Loucy (cell line): ENCODE results near the gene IGSF21.

ENCODE experiments used
- H2AFZ ChIP-seq: fragments of 200-600 bp; sonication (generic); 2 replicates; pipeline ENCODE4 v1.6.0; 2016; ENCODE audit warnings: antibody characterized with exemption, mild to moderate bottlenecking, low read length, moderate library complexity
- H3F3A ChIP-seq: fragments of 200-600 bp; 2 replicates; pipeline ENCODE4 v1.6.0; 2016; ENCODE audit warnings: antibody characterized with exemption, low read depth, mild to moderate bottlenecking
- H3K27me3 ChIP-seq: fragments of 200-600 bp; sonication (generic); 2 replicates; pipeline ENCODE4 v1.6.1; 2014; ENCODE audit warnings: low read length, mild to moderate bottlenecking; ENCODE audit not compliant: insufficient read depth, poor library complexity, severe bottlenecking
- H3K36me3 ChIP-seq: fragments of 200-600 bp; sonication (generic); 2 replicates; pipeline ENCODE4 v1.6.1; 2016; ENCODE audit warnings: low read length; ENCODE audit not compliant: insufficient read depth
- H3K4me1 ChIP-seq: fragments of 200-600 bp; sonication (generic); 2 replicates; pipeline ENCODE4 v1.5.1; 2014; ENCODE audit warnings: low read length, mild to moderate bottlenecking; ENCODE audit not compliant: insufficient read depth, poor library complexity, severe bottlenecking
- H3K4me2 ChIP-seq: fragments of 200-600 bp; sonication (generic); 2 replicates; pipeline ENCODE4 v1.6.0; 2014; ENCODE audit warnings: antibody characterized with exemption, low read length, low read depth, mild to moderate bottlenecking; ENCODE audit not compliant: poor library complexity, severe bottlenecking
- H3K4me3 ChIP-seq: fragments of 200-600 bp; sonication (generic); 2 replicates; pipeline ENCODE4 v1.5.1; 2014; ENCODE audit warnings: low read length, mild to moderate bottlenecking, mixed read lengths; ENCODE audit not compliant: poor library complexity, severe bottlenecking
- H3K79me2 ChIP-seq: fragments of 200-600 bp; sonication (generic); 2 replicates; pipeline ENCODE4 v1.6.1; 2014; ENCODE audit warnings: low read length; ENCODE audit not compliant: insufficient read depth
- H3K9ac ChIP-seq: fragments of 200-600 bp; sonication (generic); 2 replicates; pipeline ENCODE4 v1.6.0; 2014; ENCODE audit warnings: mild to moderate bottlenecking, low read depth, low read length, moderate library complexity; ENCODE audit not compliant: poor library complexity, severe bottlenecking
- H3K9me2 ChIP-seq: fragments of 200-600 bp; sonication (generic); replicated peaks from 2 replicates; pipeline ENCODE4 v1.6.1; 2016; ENCODE audit warnings: low read depth, low read length, mixed read lengths
- H3K9me3 ChIP-seq: fragments of 200-600 bp; sonication (generic); 2 replicates; pipeline ENCODE4 v1.6.1; 2014; ENCODE audit warnings: mild to moderate bottlenecking, antibody characterized with exemption, low read length, low read depth; ENCODE audit not compliant: insufficient read depth
- H4K20me1 ChIP-seq: fragments of 200-600 bp; sonication (generic); 2 replicates; pipeline ENCODE4 v1.6.0; 2014; ENCODE audit warnings: antibody characterized with exemption, low read length, mild to moderate bottlenecking; ENCODE audit not compliant: insufficient read depth, poor library complexity, severe bottlenecking
- CTCF ChIP-seq: fragments of 200-600 bp; sonication (generic); conservative IDR thresholded peaks from 2 replicates; pipeline ENCODE4 v1.5.1; 2014; ENCODE audit warnings: mild to moderate bottlenecking, antibody characterized with exemption, low read length
- EZH2phosphoT487 ChIP-seq: fragments of 200-600 bp; IDR thresholded peaks from 2 replicates; pipeline ENCODE4 v1.6.1; 2018; ENCODE audit warnings: antibody characterized with exemption, mild to moderate bottlenecking, moderate library complexity, borderline replicate concordance

The IGSF21 gene

GRCh38 chr1:18232052-18232451 lies 124.5 kb downstream of the IGSF21 start:
- Histone ChIP-seq H3K9ac (no peak overlapping the region), H3K36me3 (no peaks in the 10 kb centered on the region), H2AFZ (no peak overlapping the region), H3K4me1 (no peaks in the 10 kb centered on the region), H3K79me2 (no peaks in the 10 kb centered on the region), H3K9me2 (no peaks in the 10 kb centered on the region), H3K27me3 (no peaks in the 10 kb centered on the region), H3K9me3 (peaks cover 12% of the 10 kb centered on the region; the same call in 1 of the 2 replicates), H4K20me1 (no peaks in the 10 kb centered on the region), H3K4me3 (no peak overlapping the region), H3K4me2 (no peak overlapping the region), H3F3A (no peaks in the 10 kb centered on the region)
- TF ChIP-seq EZH2phosphoT487 = no peak
- peak; percentile 48 for TF ChIP-seq CTCF

- Histone ChIP-seq H2AFZ (no peak overlapping the region), H3K9me2 (no peaks in the 10 kb centered on the region), H3K9ac (no peak overlapping the region), H3K9me3 (peaks cover 12% of the 10 kb centered on the region; the same call in 1 of the 2 replicates), H3K4me3 (no peak overlapping the region), H3F3A (no peaks in the 10 kb centered on the region), H3K27me3 (no peaks in the 10 kb centered on the region), H3K36me3 (no peaks in the 10 kb centered on the region), H3K4me2 (no peak overlapping the region), H3K4me1 (no peaks in the 10 kb centered on the region), H4K20me1 (no peaks in the 10 kb centered on the region), H3K79me2 (no peaks in the 10 kb centered on the region)
- TF ChIP-seq EZH2phosphoT487 = no peak
- TF ChIP-seq CTCF = no peak
Measured at GRCh38 chr1:18233176-18233864, 125.7 kb downstream of the IGSF21 start.

- Histone ChIP-seq H3K9me3 (peaks cover 12% of the 10 kb centered on the region; the same call in 1 of the 2 replicates), H3K4me3 (no peak overlapping the region), H3K4me2 (no peak overlapping the region), H3K9ac (no peak overlapping the region), H3F3A (no peaks in the 10 kb centered on the region), H3K36me3 (no peaks in the 10 kb centered on the region), H3K79me2 (no peaks in the 10 kb centered on the region), H3K4me1 (no peaks in the 10 kb centered on the region), H3K9me2 (no peaks in the 10 kb centered on the region), H2AFZ (no peak overlapping the region), H4K20me1 (no peaks in the 10 kb centered on the region), H3K27me3 (no peaks in the 10 kb centered on the region)
- TF ChIP-seq CTCF = peak; percentile 78
- no peak for TF ChIP-seq EZH2phosphoT487
Measured at GRCh38 chr1:18234790-18235242, 127.2 kb downstream of the IGSF21 start.
